CD4-positive, alpha-beta T cell (primary cell): ENCODE results near the gene NHLRC3. TPM values are rescaled to one million over a fixed set of nuclear protein-coding genes. Genes with fewer than 3 reads are reported as not detected.
A peak's percentile ranks its signal among the peaks of the same experiment; 100 is the strongest.

ENCODE experiments used
- ATAC-seq: fragments of 200-7000 bp; cut with Tn5 transposase; one replicate; pipeline ENCODE4 v1.10.0; 2022; ENCODE audit warnings: mild to moderate bottlenecking; ENCODE audit not compliant: poor library complexity
- CTCF ChIA-PET: fragments of 350-600 bp; sonication (Branson Sonifier 250); formaldehyde crosslinking; loops from one replicate; lab custom pipeline; 2021; ENCODE audit warnings: antibody characterized with exemption, inconsistent platforms; lab: Charles Lee
- POLR2A ChIA-PET: fragments of 350-600 bp; sonication (Branson Sonifier 250); formaldehyde crosslinking; loops from one replicate; lab custom pipeline; 2021; ENCODE audit warnings: antibody characterized with exemption, inconsistent platforms; lab: Charles Lee
- DNase-seq, 14 experiments: peaks; one replicate each; pipeline ENCODE4 v3.0.0-alpha.2; 2013 to 2020; ENCODE audit warnings: mixed read lengths in 2 of 14
- H3K27ac ChIP-seq, 2 donors: one replicate each; pipeline versions ENCODE4 v1.5.1 to v1.7.0; 2013; ENCODE audit warnings: low read length in 2 of 2, low read depth in 1 of 2, mild to moderate bottlenecking in 1 of 2
- H3K27me3 ChIP-seq, 2 experiments: 1 replicate in 1 of 2; 2 replicates in 1 of 2; pipeline versions ENCODE4 v1.6.1 to v1.7.0; 2013; ENCODE audit warnings: low read length in 2 of 2, control low read depth in 1 of 2, mild to moderate bottlenecking in 1 of 2, moderate library complexity in 1 of 2; ENCODE audit not compliant: insufficient read depth in 2 of 2, control insufficient read depth in 1 of 2
- H3K36me3 ChIP-seq: one replicate; pipeline ENCODE4 v1.6.1; 2013; ENCODE audit warnings: low read length, control low read depth; ENCODE audit not compliant: insufficient read depth
- H3K4me1 ChIP-seq: one replicate; pipeline ENCODE4 v1.6.1; 2013; ENCODE audit warnings: low read length, control low read depth; ENCODE audit not compliant: insufficient read depth
- H3K4me3 ChIP-seq: one replicate; pipeline ENCODE4 v1.5.1; 2013; ENCODE audit warnings: mild to moderate bottlenecking, low read length, moderate library complexity
- H3K9me3 ChIP-seq, 2 experiments: 1 replicate in 1 of 2; 2 replicates in 1 of 2; pipeline versions ENCODE4 v1.6.1 to v1.7.0; 2013; ENCODE audit warnings: low read length in 2 of 2, mild to moderate bottlenecking in 2 of 2, control low read depth in 1 of 2, moderate library complexity in 1 of 2; ENCODE audit not compliant: control insufficient read depth in 1 of 2, insufficient read depth in 1 of 2
- H3K27ac Mint-ChIP-seq: one replicate; pipeline ENCODE4 v1.8.0; 2020; ENCODE audit warnings: mixed read lengths
- H3K27me3 Mint-ChIP-seq: one replicate; pipeline ENCODE4 v1.8.0; 2021; ENCODE audit warnings: mixed read lengths
- H3K36me3 Mint-ChIP-seq: one replicate; pipeline ENCODE4 v1.8.0; 2021; ENCODE audit warnings: low read depth, mixed read lengths
- H3K4me1 Mint-ChIP-seq: one replicate; pipeline ENCODE4 v1.8.0; 2021; ENCODE audit warnings: low read depth, mixed read lengths
- H3K4me3 Mint-ChIP-seq: one replicate; pipeline ENCODE4 v1.8.0; 2020; ENCODE audit warnings: mild to moderate bottlenecking, mixed read lengths
- H3K9me3 Mint-ChIP-seq: one replicate; pipeline ENCODE4 v1.8.0; 2020; ENCODE audit warnings: mixed read lengths
- intact Hi-C, 2 experiments: fragments of 100-400 bp; cut with DNase I in 1 of 2; cut with micrococcal nuclease in 1 of 2; formaldehyde crosslinking; loops; one replicate each; pipeline versions ENCODE4 v1.15.1 to v1.9.0; 2023 to 2025; cut with DNase I, micrococcal nuclease
- total RNA-seq, 174 experiments: library from RNA in 2 of 174; stranded (reverse) in 2 of 174; gene quantifications; one replicate each; pipeline ENCODE4 v1.2.3 and lab custom pipeline; 2021 to 2026
- TF ChIP-seq, protein P1 (sequence below): fragments of 200-600 bp; IDR thresholded peaks from one replicate; pipeline ENCODE4 v1.8.0; 2022; ENCODE audit warnings: antibody characterized with exemption, mild to moderate bottlenecking

Gene NHLRC3
- total RNA-seq, 2 experiments from 2014 or later, result 3.9 to 5.9 TPM

DNA sequence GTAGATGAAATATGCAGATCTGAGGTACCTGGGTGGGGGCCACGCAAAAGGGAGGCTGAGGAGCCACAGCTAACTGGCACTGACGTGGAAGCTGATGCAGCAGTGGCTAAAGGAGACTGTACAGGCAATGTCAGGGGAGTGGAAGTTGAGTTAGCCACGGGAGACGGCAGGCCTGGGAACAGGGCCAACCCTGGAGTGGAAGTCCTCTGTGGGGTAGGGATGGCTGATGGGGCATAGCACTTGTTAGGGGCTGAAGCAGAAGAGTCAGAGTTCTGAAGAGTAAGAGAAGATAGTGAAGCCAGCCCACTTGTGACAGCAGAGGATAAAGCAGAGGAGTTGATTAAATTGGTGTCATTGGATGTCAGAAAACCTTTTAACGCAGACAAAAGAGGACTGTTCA, 24.8 kb upstream of the NHLRC3 start:
- Histone ChIP-seq H3K9me3 (no peaks in the 10 kb centered on the region), H3K27me3 (no peaks in the 10 kb centered on the region), H3K36me3 (peaks cover 81% of the 10 kb centered on the region), H3K4me1 (no peaks in the 10 kb centered on the region), H3K4me3 (no peak overlapping the region), H3K27ac (no peak overlapping the region)
- ATAC-seq (no peak), DNase-seq (no peak)
- H3K4me3 Mint-ChIP-seq, result no peak overlapping the region
- H3K27me3 Mint-ChIP-seq, result no peaks in the 10 kb centered on the region
- POLR2A ChIA-PET, result no interaction called here
- CTCF ChIA-PET, result no interaction called here
- H3K27ac Mint-ChIP-seq, result no peak overlapping the region
- intact Hi-C loops, result loop anchor here in 1 of 2 experiments (10.0 kb wide), 1 partner anchor 1939 kb away; no protein-coding TSS in a partner anchor
- TF ChIP-seq, protein P1, sequence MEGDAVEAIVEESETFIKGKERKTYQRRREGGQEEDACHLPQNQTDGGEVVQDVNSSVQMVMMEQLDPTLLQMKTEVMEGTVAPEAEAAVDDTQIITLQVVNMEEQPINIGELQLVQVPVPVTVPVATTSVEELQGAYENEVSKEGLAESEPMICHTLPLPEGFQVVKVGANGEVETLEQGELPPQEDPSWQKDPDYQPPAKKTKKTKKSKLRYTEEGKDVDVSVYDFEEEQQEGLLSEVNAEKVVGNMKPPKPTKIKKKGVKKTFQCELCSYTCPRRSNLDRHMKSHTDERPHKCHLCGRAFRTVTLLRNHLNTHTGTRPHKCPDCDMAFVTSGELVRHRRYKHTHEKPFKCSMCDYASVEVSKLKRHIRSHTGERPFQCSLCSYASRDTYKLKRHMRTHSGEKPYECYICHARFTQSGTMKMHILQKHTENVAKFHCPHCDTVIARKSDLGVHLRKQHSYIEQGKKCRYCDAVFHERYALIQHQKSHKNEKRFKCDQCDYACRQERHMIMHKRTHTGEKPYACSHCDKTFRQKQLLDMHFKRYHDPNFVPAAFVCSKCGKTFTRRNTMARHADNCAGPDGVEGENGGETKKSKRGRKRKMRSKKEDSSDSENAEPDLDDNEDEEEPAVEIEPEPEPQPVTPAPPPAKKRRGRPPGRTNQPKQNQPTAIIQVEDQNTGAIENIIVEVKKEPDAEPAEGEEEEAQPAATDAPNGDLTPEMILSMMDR, result no peak
- H3K36me3 Mint-ChIP-seq, result peaks cover 92% of the 10 kb centered on the region
- H3K4me1 Mint-ChIP-seq, result no peaks in the 10 kb centered on the region
- H3K9me3 Mint-ChIP-seq, result no peaks in the 10 kb centered on the region

DNA sequence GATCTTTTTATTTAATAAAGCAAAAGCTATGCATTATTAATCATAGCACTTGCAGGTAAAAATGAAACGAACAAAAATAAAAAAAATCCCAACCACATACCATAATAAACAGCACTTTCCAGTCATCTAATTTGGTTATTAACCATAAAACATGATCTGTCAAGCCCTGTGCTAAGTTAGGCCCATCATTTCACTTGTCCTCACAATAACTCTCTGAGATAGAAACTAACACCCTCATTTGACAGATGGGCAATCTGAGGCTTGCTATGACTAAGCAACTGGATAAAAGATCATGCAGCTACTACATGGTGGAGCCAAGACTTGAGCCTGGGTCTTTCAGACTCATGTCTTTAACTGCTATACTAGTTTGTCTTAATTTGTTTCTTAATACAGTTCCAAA, 22.2 kb upstream of the NHLRC3 start:
- H3K9me3 Mint-ChIP-seq, result no peaks in the 10 kb centered on the region
- no peak overlapping the region for H3K4me3 Mint-ChIP-seq
- Histone ChIP-seq H3K27ac (no peak overlapping the region), H3K9me3 (no peaks in the 10 kb centered on the region), H3K4me1 (no peaks in the 10 kb centered on the region), H3K4me3 (no peak overlapping the region), H3K36me3 (peaks cover 76% of the 10 kb centered on the region), H3K27me3 (no peaks in the 10 kb centered on the region)
- CTCF ChIA-PET, result no interaction called here
- POLR2A ChIA-PET, result no interaction called here
- no peaks in the 10 kb centered on the region for H3K27me3 Mint-ChIP-seq
- intact Hi-C loops, result loop anchor here in 1 of 2 experiments (10.0 kb wide), 1 partner anchor 1941 kb away; no protein-coding TSS in a partner anchor
- H3K36me3 Mint-ChIP-seq, result peaks cover 91% of the 10 kb centered on the region
- no peaks in the 10 kb centered on the region for H3K4me1 Mint-ChIP-seq
- no peak for DNase-seq
- H3K27ac Mint-ChIP-seq, result no peak overlapping the region
- ATAC-seq, result no peak
- TF ChIP-seq, protein P1, result no peak

DNA sequence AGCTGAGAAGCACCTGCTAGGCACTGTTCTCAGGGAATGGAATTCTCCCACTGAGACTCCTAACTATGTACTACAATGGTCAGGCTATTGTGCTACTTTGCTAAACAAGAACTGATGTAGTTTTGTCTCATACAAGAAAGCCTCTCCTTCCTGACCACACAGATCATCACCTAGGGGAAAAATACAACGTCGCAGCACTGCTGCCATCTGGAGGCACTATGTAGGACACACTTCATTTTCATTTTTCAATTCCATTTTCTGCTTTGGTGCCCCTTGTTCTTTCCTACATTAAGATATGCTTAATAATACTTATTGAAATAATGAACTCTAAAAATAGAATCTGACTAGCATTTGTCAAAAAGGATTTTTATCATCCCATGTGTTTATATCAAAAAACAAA, 21.5 kb upstream of the NHLRC3 start:
- TF ChIP-seq, protein P1, result peak; percentile 45
- no peaks in the 10 kb centered on the region for H3K27me3 Mint-ChIP-seq
- H3K27ac ChIP-seq, result no peak overlapping the region
- no peak overlapping the region for H3K4me3 Mint-ChIP-seq
- H3K4me1 Mint-ChIP-seq, result no peaks in the 10 kb centered on the region
- no peak overlapping the region for H3K27ac Mint-ChIP-seq
- intact Hi-C loops, result loop anchor here in 1 of 2 experiments (10.0 kb wide), 1 partner anchor 1942 kb away; no protein-coding TSS in a partner anchor
- peak; percentile 46 for ATAC-seq
- H3K9me3 ChIP-seq, result no peaks in the 10 kb centered on the region
- peak in 4 of 14 experiments; percentile 6 to 32 (median 27) for DNase-seq
- peaks cover 91% of the 10 kb centered on the region for H3K36me3 Mint-ChIP-seq
- H3K4me1 ChIP-seq, result no peaks in the 10 kb centered on the region
- peaks cover 73% of the 10 kb centered on the region for H3K36me3 ChIP-seq
- H3K27me3 ChIP-seq, result no peaks in the 10 kb centered on the region
- POLR2A ChIA-PET, result no interaction called here
- no peak overlapping the region for H3K4me3 ChIP-seq
- CTCF ChIA-PET, result no interaction called here
- H3K9me3 Mint-ChIP-seq, result no peaks in the 10 kb centered on the region
